PC-9 (cell line): ENCODE results near the gene PRSS23.

ENCODE experiments used
- EZH2 ChIP-seq: fragments of 200-600 bp; sonication (generic); IDR thresholded peaks from 2 replicates; pipeline ENCODE4 v1.8.0; 2017; ENCODE audit warnings: antibody characterized with exemption, low read depth
- TF ChIP-seq, protein P1 (sequence below): fragments of 200-600 bp; sonication (generic); conservative IDR thresholded peaks from 2 replicates; pipeline ENCODE4 v1.6.1; 2017; ENCODE audit warnings: mixed run types, antibody characterized with exemption, mild to moderate bottlenecking, moderate library complexity

DNA sequence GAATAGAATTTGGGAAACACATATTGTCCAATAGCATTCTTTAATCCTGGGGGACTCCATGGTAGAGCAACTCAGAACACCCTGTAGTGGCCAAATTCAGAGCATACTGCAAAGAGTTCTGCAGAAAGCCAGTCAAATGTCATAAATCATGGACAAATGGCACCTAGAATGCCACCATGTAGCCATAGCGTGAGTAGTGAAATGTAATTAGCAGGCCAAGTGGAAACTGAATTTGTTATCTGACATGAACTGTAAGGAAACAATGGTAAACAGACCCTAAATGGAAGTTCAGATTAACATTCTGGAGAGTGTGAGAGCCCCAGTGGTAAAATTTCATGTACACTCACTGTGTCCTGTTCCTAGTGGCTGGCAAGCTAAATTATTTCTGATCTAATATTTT is 7.0 kb upstream of the PRSS23 start:
- TF ChIP-seq, protein P1, sequence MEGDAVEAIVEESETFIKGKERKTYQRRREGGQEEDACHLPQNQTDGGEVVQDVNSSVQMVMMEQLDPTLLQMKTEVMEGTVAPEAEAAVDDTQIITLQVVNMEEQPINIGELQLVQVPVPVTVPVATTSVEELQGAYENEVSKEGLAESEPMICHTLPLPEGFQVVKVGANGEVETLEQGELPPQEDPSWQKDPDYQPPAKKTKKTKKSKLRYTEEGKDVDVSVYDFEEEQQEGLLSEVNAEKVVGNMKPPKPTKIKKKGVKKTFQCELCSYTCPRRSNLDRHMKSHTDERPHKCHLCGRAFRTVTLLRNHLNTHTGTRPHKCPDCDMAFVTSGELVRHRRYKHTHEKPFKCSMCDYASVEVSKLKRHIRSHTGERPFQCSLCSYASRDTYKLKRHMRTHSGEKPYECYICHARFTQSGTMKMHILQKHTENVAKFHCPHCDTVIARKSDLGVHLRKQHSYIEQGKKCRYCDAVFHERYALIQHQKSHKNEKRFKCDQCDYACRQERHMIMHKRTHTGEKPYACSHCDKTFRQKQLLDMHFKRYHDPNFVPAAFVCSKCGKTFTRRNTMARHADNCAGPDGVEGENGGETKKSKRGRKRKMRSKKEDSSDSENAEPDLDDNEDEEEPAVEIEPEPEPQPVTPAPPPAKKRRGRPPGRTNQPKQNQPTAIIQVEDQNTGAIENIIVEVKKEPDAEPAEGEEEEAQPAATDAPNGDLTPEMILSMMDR, result no peak
- no peak for TF ChIP-seq EZH2
